ENCODE measurements around the gene DVL1.
"Not testable (repeated sequence)": the region's sequence is repeated elsewhere in the genome, so short reads cannot be mapped to it uniquely, and the experiment has no call there.

Gene DVL1

GRCh38 chr1:1373051-1373814 lies 24.0 kb upstream of the DVL1 start:
- no peak for DNase-seq

GRCh38 chr1:1371746-1372711 lies 22.8 kb upstream of the DVL1 start:
- peak; percentile 68 to 73 for DNase-seq

GRCh38 chr1:1371364-1371745 lies 22.1 kb upstream of the DVL1 start:
- no peak for DNase-seq

- DNase-seq, result no peak
Observed at GRCh38 chr1:1370771-1371300, 21.6 kb upstream of the DVL1 start.

DNA sequence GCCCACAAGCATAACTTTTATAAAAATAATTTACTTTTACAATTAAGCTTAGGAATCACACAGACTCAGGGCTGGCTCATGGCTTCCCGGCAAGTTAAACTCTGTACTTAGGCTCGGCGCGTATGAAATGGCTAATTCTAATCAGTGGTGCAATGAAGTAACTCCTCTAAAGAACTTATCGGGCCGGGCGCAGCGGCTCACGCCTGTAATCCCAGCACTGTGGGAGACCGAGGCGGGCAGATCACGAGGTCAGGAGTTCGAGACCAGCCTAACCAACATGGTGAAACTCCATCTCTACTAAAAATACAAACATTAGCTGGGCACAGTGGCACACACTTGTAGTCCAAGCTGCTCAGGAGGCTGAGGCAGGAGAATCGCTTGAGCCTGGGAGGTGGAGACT lies 20.9 kb upstream of the DVL1 start:
- not testable (repeated sequence) for DNase-seq

DNA sequence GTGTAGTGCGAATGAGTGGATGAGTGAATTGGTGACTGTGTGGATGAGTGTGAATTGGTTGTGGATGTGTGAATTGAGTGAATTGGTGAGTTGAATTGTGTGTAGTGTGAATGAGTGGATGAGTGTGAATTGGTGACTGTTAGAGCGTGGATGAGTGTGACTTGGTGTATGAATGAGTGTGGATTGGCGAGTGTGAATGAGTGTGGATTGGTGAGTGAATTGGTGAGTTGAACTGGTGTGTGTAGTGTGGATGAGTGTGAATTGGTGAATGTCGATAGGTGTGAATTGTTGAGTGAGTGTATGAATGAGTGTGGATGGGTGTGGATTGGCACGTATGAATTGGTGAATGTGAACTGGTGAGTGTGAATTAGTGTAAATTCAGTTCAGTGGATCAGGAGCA lies 18.1 kb upstream of the DVL1 start:
- DNase-seq, result no peak

- DNase-seq, result no peak
Observed at GRCh38 chr1:1366699-1367066, 17.5 kb upstream of the DVL1 start.

DNA sequence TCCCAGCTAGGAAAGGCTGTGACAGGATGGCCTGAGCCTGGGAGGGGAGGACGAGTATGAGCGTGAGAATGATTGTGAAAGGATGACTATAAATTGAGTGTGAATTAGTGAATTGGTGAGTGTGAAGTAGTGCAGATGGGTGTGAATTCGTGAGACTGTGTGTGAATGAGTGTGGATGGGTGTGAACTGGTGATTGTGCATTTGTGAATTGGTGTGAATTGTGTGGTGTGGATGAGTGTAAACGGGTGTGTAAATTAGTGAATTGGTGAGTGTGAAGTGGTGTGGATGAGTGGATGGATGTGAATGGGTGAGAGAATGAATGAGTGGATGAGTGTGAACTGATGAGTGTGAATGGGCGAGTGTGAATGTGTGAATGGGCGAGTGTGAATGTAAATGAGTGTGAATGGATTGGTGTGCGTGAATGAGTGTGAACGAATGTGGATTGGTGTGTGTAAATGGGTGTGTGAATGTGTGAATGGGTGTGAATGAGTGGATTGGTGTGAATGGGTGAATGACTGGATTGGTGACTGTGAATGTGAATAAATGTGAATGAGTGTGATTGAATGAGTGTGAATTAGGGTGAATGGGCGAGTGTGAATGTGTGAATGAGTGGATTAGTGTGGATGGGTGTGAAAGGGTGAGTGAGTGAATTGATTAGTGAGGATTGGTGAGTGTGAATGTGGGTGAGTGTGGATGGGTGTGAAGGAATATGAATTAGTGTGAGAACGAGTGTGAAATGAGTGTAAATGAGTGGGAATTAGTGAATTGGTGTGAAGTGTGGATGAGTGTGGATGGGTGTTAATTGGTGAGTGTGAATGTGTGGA lies 16.9 kb upstream of the DVL1 start:
- no peak for DNase-seq

GRCh38 chr1:1364266-1364665 lies 15.0 kb upstream of the DVL1 start:
- DNase-seq, result no peak

GRCh38 chr1:1361982-1362423 lies 12.8 kb upstream of the DVL1 start:
- no peak for DNase-seq

GRCh38 chr1:1361233-1361981 lies 12.2 kb upstream of the DVL1 start:
- no peak for DNase-seq

DNA sequence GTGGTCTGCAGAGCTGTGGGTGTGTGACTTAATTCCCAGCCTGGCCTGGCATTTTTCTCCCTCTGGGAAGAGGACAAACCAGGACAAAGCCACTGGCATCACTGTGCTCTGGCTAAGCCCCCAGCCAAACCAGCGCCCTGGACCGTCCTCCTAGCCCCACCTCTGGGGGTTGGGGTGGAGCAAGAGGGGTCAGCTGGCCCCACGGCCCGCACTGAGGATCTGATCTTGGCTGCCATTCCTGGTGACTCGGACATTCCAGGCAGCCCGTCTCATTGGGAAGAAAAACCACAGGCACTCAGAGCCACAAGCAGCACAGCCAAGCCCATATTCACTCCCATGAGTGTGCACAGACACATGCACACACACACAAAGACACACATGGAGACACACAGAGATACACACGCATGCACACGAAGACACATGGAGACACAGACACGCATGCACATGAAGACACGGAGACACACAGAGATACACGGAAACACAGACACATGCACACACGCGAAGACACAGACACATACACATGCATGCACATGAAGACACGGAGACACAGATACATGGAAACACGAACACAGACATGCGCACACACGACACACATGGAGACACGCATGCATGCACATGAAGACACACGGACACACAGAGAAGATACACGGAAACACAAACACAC lies 11.4 kb upstream of the DVL1 start:
- DNase-seq, result no peak

DNA sequence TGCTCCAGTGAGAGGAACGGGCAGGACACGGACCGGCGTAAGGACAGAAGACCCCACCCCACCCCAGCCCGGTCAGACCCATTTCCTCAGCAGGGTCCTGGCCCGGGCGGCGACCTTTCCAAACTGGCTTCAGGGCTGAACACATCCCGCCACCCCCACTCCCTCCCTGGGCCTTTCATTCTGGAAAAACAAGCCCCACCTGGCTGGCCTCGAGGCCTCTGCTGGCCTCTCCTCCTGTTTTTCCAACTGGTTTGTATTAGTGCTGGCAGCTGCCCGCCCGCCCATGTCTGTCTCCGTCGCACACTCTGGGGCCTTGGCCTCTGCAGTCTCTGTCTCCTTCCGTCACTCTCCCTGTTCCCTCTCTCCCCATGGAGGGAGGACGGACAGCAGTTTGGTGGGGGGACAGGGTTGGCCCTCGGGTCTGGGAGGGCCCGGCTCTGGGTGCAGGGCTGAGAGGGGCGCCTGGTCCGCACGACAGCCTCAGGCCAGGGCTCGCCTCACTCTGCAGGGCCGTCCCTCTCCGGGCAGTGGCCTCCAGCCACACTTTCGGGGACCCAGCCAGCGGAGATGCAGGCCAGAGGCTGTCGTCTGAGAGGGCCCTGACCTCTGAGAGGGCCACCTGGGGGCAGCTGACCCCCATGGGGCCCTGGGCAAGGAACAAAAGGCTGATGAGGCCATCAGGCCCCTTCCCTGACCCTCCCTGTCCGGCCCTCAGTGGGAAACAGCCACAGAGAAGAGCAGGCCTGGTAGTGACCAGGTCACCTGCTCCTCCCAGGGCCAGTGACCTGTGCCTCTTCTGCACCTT lies 10.6 kb upstream of the DVL1 start:
- no peak for DNase-seq

- no peak for DNase-seq
Observed at GRCh38 chr1:1359308-1359663, 10.1 kb upstream of the DVL1 start.

- no peak for DNase-seq
Observed at GRCh38 chr1:1358433-1359271, 9.4 kb upstream of the DVL1 start, which contains the start of gene MXRA8. TSS of gene MXRA8 (minus strand) at chr1:1358555. CDS start at chr1:1358504, 51 bp downstream.

GRCh38 chr1:1357871-1358432 lies 8.7 kb upstream of the DVL1 start:
- DNase-seq, result no peak

DNA sequence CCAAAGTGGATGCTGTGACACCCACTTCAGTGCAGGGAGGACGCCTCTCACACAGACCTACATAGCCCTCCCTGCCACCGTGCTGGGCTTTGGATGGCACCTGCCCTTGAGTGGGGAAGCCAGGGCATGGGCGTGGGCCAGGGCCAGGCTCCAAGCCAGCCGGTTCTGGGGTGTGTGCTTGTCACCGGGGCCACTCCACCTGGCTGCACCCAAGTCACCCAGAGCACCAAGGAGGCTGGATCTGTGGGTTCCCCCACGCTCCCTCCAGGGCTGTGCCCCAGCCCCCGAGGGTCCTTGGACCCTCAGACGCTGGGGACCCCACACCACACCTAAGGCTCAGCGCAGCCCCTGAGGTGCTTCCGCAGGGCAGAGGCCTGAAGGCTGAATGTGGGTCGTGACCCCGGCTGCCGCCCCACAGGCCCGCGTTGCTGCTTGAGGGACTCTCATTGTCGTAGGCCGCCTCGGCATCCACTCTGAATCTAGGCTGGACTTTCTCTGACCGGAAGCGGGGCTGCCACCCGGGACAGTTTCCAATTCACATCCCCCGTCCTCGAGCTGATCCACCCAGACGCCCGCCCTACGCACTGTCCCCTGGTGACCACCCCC lies 7.7 kb upstream of the DVL1 start:
- no peak for DNase-seq

DNA sequence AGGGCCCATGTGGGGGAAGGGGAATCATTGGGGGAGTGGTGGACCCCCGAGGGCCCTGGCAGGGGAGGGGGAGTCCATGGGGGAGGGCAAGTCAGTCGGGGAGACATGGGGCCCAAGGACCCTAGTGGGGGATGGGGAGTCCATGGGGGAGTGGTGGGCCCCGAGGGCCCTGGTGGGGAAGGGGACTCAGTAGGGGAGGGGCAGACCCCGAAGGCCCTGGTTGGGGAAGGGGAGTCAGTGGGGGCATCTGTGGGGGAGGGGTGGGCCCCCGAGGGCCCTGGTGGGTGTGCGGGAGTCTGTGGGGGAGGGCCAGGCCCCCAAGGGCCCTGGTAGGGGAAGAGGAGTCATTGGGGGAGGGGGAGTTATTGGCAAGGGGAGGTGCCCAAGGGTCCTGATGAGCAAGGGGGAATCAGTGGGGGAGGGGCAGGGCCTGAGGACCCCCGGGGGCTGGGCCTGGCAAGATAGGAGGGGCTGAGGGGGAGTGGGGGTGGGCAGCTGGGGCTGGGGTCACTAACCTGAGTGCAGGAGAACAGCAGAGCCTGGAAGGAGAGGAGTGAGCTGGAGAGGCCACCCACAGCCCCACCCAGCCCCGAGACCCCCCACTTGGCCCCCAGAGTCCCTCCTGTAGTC lies 7.1 kb upstream of the DVL1 start:
- DNase-seq, result no peak
